Prostate gland (tissue), 2 donors: ENCODE results near the gene SUSD1.

Experiments used
- CTCF ChIP-seq, 4 experiments: fragments of 200-600 bp in 2 of 4; fragments of 450-650 bp in 2 of 4; sonication (generic) in 2 of 4; IDR thresholded peaks; 1 replicate in 3 of 4; 2 replicates in 1 of 4; pipeline ENCODE4 v1.5.1; 2016 to 2019; ENCODE audit warnings: antibody characterized with exemption in 4 of 4, mild to moderate bottlenecking in 2 of 4, moderate library complexity in 2 of 4
- POLR2A ChIP-seq: fragments of 450-650 bp; IDR thresholded peaks from one replicate; pipeline ENCODE4 v1.6.1; 2016; ENCODE audit warnings: antibody characterized with exemption, mild to moderate bottlenecking

GRCh38 chr9:112097712-112098688, 77.1 kb downstream of the SUSD1 start:
- TF ChIP-seq POLR2A (no peak), CTCF (IDR thresholded peaks at IDR 0.05) (peak; percentile 44 to 85 (median 80))
